Subcutaneous adipose tissue (tissue), 4 donors: ENCODE measurements around the gene TVP23A. TPM values are rescaled to one million over a fixed set of nuclear protein-coding genes. Genes with fewer than 3 reads are reported as not detected.

ENCODE experiments used
- total RNA-seq, 4 donors: library from RNA; depleted of rRNA; stranded (reverse); fragments of >200 nt; gene quantifications; one replicate each; pipeline ENCODE4 v1.1.0, GENCODE V29; 2016
- TF ChIP-seq, protein P1 (sequence below): fragments of 450-650 bp; IDR thresholded peaks from one replicate; pipeline ENCODE4 v1.5.1; 2016; ENCODE audit warnings: low read depth, mild to moderate bottlenecking, control low read depth, antibody characterized with exemption, moderate library complexity

The TVP23A gene
- total RNA-seq, 4 donors from 2014 or later, result 0.34 TPM; not detected in 3

DNA sequence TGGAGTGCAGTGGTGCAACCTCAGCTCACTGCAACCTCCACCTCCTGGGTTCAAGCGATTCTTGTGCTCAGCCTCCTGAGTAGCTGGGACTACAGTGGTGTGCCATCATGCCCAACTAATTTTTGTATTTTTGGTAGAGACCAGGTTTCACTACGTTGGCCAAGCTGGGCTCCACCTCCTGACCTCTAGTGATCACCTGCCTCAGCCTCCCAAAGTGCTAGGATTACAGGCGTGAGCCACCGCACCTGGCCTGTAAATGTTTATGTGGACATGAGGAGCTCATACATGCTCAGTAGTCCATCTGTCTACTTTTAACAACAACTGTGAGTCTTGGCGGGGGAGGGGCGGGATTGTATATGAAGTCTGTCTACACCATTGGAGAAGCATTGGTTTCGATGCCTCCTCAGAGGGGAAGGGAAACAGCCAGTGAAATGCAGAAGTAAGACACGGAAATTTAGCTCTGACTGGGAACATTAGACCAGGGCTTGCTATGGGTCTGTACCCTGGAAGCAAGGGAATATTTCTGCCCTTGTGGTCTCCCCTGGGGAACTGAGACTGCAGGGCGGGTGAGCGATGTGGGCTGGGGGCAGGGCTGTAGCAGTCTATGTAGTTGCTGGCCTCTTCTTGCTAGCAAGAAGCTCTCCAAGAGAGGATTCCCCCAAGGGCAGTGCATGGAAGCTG lies 65.6 kb downstream of the TVP23A start:
- TF ChIP-seq, protein P1, sequence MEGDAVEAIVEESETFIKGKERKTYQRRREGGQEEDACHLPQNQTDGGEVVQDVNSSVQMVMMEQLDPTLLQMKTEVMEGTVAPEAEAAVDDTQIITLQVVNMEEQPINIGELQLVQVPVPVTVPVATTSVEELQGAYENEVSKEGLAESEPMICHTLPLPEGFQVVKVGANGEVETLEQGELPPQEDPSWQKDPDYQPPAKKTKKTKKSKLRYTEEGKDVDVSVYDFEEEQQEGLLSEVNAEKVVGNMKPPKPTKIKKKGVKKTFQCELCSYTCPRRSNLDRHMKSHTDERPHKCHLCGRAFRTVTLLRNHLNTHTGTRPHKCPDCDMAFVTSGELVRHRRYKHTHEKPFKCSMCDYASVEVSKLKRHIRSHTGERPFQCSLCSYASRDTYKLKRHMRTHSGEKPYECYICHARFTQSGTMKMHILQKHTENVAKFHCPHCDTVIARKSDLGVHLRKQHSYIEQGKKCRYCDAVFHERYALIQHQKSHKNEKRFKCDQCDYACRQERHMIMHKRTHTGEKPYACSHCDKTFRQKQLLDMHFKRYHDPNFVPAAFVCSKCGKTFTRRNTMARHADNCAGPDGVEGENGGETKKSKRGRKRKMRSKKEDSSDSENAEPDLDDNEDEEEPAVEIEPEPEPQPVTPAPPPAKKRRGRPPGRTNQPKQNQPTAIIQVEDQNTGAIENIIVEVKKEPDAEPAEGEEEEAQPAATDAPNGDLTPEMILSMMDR, result no peak

DNA sequence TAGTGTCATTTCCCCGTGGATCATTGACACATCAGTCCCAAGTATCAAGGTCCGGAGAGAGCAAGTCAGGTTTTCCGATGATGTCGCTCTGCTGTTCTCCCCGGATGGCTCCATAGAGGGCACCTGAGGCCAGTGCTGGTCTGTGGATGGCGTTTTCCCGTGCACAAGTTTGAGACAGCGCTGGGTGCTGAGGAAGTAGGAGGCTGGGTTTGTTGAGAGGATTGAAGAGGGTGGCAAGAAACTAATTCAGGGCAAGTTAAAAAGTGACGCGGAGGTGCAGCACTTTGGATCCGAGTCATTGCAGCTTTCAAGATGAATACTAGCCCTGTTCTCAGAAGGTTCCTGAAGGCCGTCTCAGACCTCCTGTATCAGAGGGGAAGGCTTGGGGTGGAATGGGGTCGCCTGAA lies 67.3 kb downstream of the TVP23A start:
- TF ChIP-seq, protein P1, result no peak

DNA sequence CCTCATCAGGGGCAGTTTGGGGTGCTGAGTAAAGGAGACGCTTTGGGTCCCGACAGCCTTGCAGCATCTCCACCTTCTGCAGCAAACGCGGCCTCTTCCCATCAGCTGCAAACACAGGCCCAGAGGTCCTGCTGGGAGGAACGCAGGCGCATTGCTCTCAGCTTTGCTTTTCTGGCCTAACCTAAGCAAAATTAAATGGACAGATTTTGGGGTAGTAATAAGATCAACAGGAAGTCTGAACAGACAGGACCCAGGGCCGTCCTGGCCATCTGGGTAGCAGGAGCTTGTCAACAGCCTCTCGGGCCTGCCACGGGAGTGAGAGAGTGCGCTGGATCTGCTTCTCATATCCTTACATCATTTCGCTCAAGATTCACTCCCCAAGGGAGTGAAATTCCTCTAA lies 67.8 kb downstream of the TVP23A start:
- TF ChIP-seq, protein P1, result no peak

DNA sequence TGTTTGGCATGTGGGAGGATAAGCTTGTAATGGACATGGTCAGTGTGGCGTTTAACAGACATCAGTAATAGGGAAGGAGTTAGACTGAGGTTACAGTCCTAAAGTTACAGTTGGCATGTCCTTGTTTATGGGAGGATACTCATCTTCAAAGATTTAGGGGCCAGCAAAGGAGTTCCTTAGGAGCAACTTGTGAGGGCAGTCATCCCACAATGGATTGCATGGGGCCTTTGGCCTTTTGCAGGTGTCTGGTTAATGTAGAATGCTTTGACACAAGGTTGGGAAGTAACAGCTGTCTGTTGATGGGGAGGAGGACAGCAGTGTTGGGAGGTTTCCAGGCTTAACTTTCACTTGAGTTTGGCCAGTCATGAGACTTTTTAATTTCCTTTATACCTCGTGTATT lies 72.8 kb downstream of the TVP23A start:
- TF ChIP-seq, protein P1, result no peak

DNA sequence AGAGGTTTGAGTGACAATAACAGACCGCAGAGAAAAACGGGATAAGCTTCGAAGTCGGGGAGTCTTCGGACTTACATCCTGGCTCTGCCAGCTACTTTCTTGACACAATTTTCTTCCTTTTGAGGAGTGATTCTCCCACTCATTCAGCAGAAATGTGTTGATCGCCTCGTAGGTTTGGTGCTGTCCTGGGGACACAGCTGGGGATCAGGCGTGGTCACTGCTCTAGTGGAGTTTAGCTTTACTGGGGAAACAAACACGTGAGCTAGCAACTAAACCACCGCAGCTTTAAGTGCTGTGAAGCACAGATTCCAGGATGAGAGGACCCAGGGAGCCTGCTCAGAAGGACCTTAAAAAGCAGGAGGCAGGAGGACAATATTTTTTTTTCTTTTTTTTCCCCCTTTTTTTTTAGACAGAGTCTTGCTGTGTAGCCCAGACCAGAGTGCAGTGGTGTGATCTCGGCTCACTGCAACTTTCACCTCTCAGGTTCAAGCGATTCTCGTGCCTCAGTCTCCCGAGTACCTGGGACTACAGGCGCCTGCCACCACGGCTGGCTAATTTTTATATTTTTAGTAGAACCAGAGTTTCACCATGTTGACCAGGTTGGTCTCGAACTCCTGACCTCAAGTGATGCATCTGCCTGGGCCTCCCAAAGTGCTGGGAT lies 74.1 kb downstream of the TVP23A start:
- TF ChIP-seq, protein P1, result no peak

DNA sequence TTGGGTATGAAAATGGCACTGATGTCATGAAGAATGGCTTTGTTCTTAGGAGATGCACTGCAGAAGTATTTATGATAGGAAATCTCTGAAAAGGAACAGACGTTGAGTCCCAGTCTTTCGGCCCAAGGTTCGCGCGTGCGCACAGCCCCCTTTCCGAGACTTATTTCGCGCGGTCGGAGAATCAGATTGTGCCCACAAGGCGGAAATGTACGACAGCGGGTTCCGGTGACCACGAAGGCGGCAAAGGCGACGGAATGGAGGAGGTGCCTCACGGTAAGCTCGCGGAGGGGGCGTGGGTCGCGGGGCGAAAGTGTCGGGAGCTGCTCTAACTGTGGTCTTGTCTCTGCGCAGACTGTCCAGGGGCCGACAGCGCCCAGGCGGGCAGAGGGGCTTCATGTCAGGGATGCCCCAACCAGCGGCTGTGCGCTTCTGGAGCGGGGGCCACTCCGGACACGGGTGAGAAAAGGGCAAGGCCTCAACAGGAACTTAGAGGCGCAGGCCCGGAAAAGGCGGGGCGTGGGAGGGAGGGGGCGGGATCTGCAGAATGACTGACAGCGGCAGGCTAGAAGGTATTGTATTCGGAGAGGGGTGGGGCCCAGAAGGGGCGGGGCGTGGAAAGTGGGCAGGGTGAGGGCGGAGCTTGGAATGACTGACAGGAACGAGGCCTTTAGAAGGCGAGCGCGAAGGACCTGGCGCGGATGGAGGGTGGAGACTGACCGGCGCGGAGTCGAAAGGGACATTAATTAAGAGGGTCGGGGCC lies 74.8 kb downstream of the TVP23A start, which contains the start of gene NUBP1:
Gene NUBP1, plus strand, starts transcription at position 233 of the 760 bp plus-strand sequence. Its CDS starts 22 bp downstream, at position 255.
- TF ChIP-seq, protein P1, result no peak

DNA sequence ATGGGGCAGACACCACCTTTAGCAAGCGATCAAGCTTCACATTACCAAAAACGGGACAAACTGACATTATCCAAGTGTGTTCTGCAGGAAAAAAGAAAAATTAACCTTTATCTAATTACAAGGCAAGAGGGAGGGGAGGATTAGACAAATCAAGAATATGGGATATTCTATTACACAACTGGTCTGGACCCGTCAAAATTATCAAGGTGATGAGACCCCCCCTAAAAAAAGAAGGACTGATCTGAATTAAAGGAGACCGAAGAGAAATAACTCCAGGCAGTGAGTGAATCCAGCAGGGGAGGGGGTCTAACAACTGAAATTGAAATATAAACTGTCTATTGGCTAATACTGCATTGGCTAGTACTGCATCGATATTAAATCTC lies 75.4 kb downstream of the TVP23A start:
- TF ChIP-seq, protein P1, result no peak
